K562 (cell line): ENCODE results near the gene GRB2. TPM values are rescaled to one million over a fixed set of nuclear protein-coding genes. Genes with fewer than 3 reads are reported as not detected.

Experiments
- DACH1 ChIP-seq: fragments of 450-650 bp; IDR thresholded peaks from 2 replicates; pipeline ENCODE4 v1.6.1; 2018; ENCODE audit not compliant: partially characterized antibody
- DMBX1 ChIP-seq: fragments of 250-450 bp; sonication (Bioruptor Pico); IDR thresholded peaks from 2 replicates; pipeline ENCODE4 v1.8.0; 2022; ENCODE audit warnings: inconsistent platforms, mild to moderate bottlenecking, moderate library complexity, borderline replicate concordance
- FOSL1 ChIP-seq: fragments of 200-800 bp; sonication (Bioruptor generic); conservative IDR thresholded peaks from 2 replicates; pipeline ENCODE4 v1.6.1; 2016; ENCODE audit warnings: missing genetic modification characterization, missing compliant biosample characterization
- MBD2 ChIP-seq: sonication (generic); IDR thresholded peaks from 2 replicates; pipeline ENCODE4 v1.6.1; 2016; ENCODE audit warnings: low read depth, borderline replicate concordance
- RCOR1 ChIP-seq, 2 experiments: IDR thresholded peaks; 2 replicates each; pipeline ENCODE4 v1.6.1; 2012; ENCODE audit warnings: low read depth in 2 of 2, low read length in 2 of 2, borderline replicate concordance in 1 of 2, improper control_type of control experiment in 1 of 2
- SMARCC2 ChIP-seq: fragments of 450-650 bp; IDR thresholded peaks from 2 replicates; pipeline ENCODE4 v1.6.1; 2017; ENCODE audit warnings: antibody characterized with exemption, moderate library complexity, mild to moderate bottlenecking, low read depth
- TBL1XR1 ChIP-seq, 2 experiments: IDR thresholded peaks; 2 replicates each; pipeline ENCODE4 v1.6.1; 2012; ENCODE audit warnings: improper control_type of control experiment in 2 of 2, low read length in 2 of 2, mild to moderate bottlenecking in 1 of 2
- WHSC1 ChIP-seq: IDR thresholded peaks from one replicate; pipeline ENCODE4 v1.6.1; 2012; ENCODE audit warnings: low read length, control low read depth, inconsistent platforms
- XRCC4 ChIP-seq: IDR thresholded peaks from one replicate; pipeline ENCODE4 v1.6.1; 2011; ENCODE audit not compliant: insufficient read depth, insufficient read length; ENCODE audit errors: extremely low read depth
- ZC3H4 ChIP-seq: sonication (generic); formaldehyde crosslinking; IDR thresholded peaks from 2 replicates; pipeline ENCODE4 v1.9.0; 2021; ENCODE audit warnings: missing genetic modification reagents, borderline replicate concordance
- polyA plus RNA-seq, 8 experiments: library from polyadenylated mRNA; depleted of rRNA in 4 of 8; stranded (reverse) in 5 of 8; unstranded in 3 of 8; fragments of >200 nt; fragmentation: Nextera tagmentation in 2 of 8; fragmentation: Illumina TruSeq in 1 of 8; extraction: Ambion mirVana in 2 of 8; extraction: Trizol in 1 of 8; gene quantifications; 2 replicates each; pipeline versions ENCODE4 v1.2.1 to v1.2.3, GENCODE V29; 2011 to 2014; ENCODE audit warnings: inconsistent platforms in 1 of 8, missing spikeins in 1 of 8
- total RNA-seq, 7 experiments: library from RNA; depleted of rRNA in 6 of 7; stranded (reverse); fragments of >200 nt in 6 of 7; fragmentation: Illumina TruSeq in 2 of 7; extraction: Trizol in 2 of 7; gene quantifications; 2 replicates each; pipeline versions ENCODE4 v1.2.1 to v1.2.3, GENCODE V29; 2011 to 2021; ENCODE audit warnings: low replicate concordance in 1 of 7
- TF ChIP-seq, protein P1 (sequence below), 2 experiments: IDR thresholded peaks; 2 replicates each; pipeline ENCODE4 v1.6.1; 2011; ENCODE audit warnings: borderline replicate concordance in 1 of 2, control low read depth in 1 of 2, low read depth in 1 of 2, low read length in 1 of 2, mild to moderate bottlenecking in 1 of 2, mixed read lengths in 1 of 2, moderate library complexity in 1 of 2; ENCODE audit not compliant: insufficient read depth in 1 of 2, insufficient read length in 1 of 2, poor library complexity in 1 of 2, severe bottlenecking in 1 of 2; ENCODE audit errors: extremely low read depth in 1 of 2
- TF ChIP-seq, protein P2 (sequence below), 3 experiments: IDR thresholded peaks in 2 of 3; conservative IDR thresholded peaks in 1 of 3; 2 replicates each; pipeline ENCODE4 v1.5.1; 2011 to 2012; ENCODE audit warnings: low read length in 3 of 3, mild to moderate bottlenecking in 3 of 3, control low read depth in 2 of 3, improper control_type of control experiment in 1 of 3, inconsistent platforms in 1 of 3, low read depth in 1 of 3, mixed read lengths in 1 of 3, moderate library complexity in 1 of 3; ENCODE audit not compliant: insufficient read depth in 2 of 3
- TF ChIP-seq, protein P3 (sequence below): fragments of 450-650 bp; formaldehyde crosslinking; IDR thresholded peaks from 2 replicates; pipeline ENCODE4 v1.4.0; 2020; ENCODE audit warnings: mild to moderate bottlenecking
- TF ChIP-seq, protein P4 (sequence below): fragments of 250-450 bp; sonication (Bioruptor Pico); IDR thresholded peaks from 2 replicates; pipeline ENCODE4 v1.5.0; 2021
- TF ChIP-seq, protein P5 (sequence below): fragments of 450-650 bp; IDR thresholded peaks from 2 replicates; pipeline ENCODE4 v1.6.1; 2014; ENCODE audit warnings: low read depth, mild to moderate bottlenecking, moderate library complexity, borderline replicate concordance
- TF ChIP-seq, protein P6 (sequence below): fragments of 450-650 bp; formaldehyde crosslinking; IDR thresholded peaks from 2 replicates; pipeline ENCODE4 v1.4.0; 2020; ENCODE audit warnings: mild to moderate bottlenecking, moderate library complexity

The GRB2 gene
- total and polyA plus RNA-seq, 9 of the 15 experiments (the other 6 are each of a cell fraction or from before 2014, with no cell fraction given), result 57.2 to 136 (median 84.8) TPM

DNA sequence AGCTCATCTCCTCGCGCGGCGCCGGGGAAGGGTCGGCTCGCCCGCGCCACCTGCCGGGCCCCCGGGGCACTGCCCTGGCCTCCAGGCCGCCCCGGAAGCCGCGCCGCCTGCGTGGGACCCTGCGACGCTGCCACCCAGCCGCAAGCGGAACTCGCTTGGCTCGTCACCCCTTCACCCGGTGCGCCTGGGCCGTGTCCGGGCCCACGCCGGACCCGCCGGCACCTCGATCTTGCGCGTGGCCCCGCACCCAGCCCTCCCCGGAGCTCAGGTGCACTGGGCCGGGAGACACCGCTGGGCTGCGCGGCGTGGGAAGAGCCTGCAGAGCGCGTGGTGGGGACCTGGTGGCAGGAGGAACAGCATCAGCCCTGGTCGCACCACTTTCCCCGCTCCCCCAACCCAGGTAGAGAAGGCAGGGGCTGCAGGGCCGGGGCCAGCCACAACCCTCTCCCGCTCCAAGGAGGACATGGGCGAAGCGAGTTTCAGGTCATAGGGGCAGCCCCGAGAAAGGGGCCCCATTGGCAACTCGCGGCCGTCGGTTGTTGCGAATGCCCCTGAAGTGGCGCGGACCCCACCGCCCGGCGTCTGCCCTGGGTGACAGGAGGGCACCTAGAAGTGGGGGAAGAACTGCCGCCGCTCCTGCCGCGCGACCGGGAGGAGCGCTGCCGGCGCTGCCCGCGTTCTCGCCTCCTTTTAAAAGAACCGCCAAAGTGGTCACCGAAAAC lies 134.1 kb downstream of the GRB2 start (continued):
- TF ChIP-seq ZC3H4 (CRISPR knock-in tag) (0 out of 2 replicates have a peak, but pooled peaks have one; percentile 38), RCOR1 (IDR thresholded peaks at IDR 0.05; ENCODE audit: borderline replicate concordance in 1 of 2, low read depth in 2 of 2, low read length in 2 of 2) (peak in 1 of 2 experiments; percentile 41; a peak in 1 of 4 replicates), MBD2 (peak; percentile 23; the same call in 1 of the 2 replicates), DACH1 (no peak), FOSL1 (tag) (no peak), TBL1XR1 (IDR thresholded peaks at IDR 0.05; ENCODE audit: low read length in 2 of 2) (peak; percentile 18 to 75; a peak in 3 of 4 replicates), DMBX1 (no peak), XRCC4 (no peak), WHSC1 (no peak), SMARCC2 (no peak)
- TF ChIP-seq, protein P1, sequence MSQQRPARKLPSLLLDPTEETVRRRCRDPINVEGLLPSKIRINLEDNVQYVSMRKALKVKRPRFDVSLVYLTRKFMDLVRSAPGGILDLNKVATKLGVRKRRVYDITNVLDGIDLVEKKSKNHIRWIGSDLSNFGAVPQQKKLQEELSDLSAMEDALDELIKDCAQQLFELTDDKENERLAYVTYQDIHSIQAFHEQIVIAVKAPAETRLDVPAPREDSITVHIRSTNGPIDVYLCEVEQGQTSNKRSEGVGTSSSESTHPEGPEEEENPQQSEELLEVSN (IDR thresholded peaks at IDR 0.05; ENCODE audit: borderline replicate concordance in 1 of 2, extremely low read depth in 1 of 2, insufficient read depth in 1 of 2, insufficient read length in 1 of 2, low read depth in 1 of 2, low read length in 1 of 2, poor library complexity in 1 of 2, severe bottlenecking in 1 of 2), result peak; percentile 65 to 75
- TF ChIP-seq, protein P2, sequence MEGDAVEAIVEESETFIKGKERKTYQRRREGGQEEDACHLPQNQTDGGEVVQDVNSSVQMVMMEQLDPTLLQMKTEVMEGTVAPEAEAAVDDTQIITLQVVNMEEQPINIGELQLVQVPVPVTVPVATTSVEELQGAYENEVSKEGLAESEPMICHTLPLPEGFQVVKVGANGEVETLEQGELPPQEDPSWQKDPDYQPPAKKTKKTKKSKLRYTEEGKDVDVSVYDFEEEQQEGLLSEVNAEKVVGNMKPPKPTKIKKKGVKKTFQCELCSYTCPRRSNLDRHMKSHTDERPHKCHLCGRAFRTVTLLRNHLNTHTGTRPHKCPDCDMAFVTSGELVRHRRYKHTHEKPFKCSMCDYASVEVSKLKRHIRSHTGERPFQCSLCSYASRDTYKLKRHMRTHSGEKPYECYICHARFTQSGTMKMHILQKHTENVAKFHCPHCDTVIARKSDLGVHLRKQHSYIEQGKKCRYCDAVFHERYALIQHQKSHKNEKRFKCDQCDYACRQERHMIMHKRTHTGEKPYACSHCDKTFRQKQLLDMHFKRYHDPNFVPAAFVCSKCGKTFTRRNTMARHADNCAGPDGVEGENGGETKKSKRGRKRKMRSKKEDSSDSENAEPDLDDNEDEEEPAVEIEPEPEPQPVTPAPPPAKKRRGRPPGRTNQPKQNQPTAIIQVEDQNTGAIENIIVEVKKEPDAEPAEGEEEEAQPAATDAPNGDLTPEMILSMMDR (IDR thresholded peaks at IDR 0.05 in 2 of 3, conservative IDR thresholded peaks at IDR 0.05 in 1 of 3; ENCODE audit: insufficient read depth in 2 of 3, low read depth in 1 of 3, low read length in 3 of 3), result peak; percentile 60 to 91 (median 83)
- TF ChIP-seq, protein P3, sequence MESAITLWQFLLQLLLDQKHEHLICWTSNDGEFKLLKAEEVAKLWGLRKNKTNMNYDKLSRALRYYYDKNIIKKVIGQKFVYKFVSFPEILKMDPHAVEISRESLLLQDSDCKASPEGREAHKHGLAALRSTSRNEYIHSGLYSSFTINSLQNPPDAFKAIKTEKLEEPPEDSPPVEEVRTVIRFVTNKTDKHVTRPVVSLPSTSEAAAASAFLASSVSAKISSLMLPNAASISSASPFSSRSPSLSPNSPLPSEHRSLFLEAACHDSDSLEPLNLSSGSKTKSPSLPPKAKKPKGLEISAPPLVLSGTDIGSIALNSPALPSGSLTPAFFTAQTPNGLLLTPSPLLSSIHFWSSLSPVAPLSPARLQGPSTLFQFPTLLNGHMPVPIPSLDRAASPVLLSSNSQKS (CRISPR knock-in tag), result no peak
- TF ChIP-seq, protein P4, sequence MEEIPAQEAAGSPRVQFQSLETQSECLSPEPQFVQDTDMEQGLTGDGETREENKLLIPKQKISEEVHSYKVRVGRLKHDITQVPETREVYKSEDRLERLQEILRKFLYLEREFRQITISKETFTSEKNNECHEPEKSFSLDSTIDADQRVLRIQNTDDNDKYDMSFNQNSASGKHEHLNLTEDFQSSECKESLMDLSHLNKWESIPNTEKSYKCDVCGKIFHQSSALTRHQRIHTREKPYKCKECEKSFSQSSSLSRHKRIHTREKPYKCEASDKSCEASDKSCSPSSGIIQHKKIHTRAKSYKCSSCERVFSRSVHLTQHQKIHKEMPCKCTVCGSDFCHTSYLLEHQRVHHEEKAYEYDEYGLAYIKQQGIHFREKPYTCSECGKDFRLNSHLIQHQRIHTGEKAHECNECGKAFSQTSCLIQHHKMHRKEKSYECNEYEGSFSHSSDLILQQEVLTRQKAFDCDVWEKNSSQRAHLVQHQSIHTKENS (CRISPR knock-in tag), result no peak
- TF ChIP-seq, protein P5, sequence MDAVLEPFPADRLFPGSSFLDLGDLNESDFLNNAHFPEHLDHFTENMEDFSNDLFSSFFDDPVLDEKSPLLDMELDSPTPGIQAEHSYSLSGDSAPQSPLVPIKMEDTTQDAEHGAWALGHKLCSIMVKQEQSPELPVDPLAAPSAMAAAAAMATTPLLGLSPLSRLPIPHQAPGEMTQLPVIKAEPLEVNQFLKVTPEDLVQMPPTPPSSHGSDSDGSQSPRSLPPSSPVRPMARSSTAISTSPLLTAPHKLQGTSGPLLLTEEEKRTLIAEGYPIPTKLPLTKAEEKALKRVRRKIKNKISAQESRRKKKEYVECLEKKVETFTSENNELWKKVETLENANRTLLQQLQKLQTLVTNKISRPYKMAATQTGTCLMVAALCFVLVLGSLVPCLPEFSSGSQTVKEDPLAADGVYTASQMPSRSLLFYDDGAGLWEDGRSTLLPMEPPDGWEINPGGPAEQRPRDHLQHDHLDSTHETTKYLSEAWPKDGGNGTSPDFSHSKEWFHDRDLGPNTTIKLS, result peak; percentile 61; the same call in 1 of the 2 replicates
- TF ChIP-seq, protein P6, sequence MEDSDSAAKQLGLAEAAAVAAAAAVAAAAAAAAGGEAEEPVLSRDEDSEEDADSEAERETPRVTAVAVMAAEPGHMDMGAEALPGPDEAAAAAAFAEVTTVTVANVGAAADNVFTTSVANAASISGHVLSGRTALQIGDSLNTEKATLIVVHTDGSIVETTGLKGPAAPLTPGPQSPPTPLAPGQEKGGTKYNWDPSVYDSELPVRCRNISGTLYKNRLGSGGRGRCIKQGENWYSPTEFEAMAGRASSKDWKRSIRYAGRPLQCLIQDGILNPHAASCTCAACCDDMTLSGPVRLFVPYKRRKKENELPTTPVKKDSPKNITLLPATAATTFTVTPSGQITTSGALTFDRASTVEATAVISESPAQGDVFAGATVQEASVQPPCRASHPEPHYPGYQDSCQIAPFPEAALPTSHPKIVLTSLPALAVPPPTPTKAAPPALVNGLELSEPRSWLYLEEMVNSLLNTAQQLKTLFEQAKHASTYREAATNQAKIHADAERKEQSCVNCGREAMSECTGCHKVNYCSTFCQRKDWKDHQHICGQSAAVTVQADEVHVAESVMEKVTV (CRISPR knock-in tag), result no peak
